Measurements from ENCODE around the gene C1RL.
A peak's percentile ranks its signal among the peaks of the same experiment; 100 is the strongest.

Gene C1RL, protein sequence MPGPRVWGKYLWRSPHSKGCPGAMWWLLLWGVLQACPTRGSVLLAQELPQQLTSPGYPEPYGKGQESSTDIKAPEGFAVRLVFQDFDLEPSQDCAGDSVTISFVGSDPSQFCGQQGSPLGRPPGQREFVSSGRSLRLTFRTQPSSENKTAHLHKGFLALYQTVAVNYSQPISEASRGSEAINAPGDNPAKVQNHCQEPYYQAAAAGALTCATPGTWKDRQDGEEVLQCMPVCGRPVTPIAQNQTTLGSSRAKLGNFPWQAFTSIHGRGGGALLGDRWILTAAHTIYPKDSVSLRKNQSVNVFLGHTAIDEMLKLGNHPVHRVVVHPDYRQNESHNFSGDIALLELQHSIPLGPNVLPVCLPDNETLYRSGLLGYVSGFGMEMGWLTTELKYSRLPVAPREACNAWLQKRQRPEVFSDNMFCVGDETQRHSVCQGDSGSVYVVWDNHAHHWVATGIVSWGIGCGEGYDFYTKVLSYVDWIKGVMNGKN

GRCh38 chr12:7108796-7109571 lies at the start of gene C1RL:
Gene C1RL, minus strand, starts transcription at chr12:7109214. Its CDS starts 34 bp downstream, at chr12:7109180.
- peak; percentile 65 to 80 (median 66) for DNase-seq (ENCODE audit: low read depth in 3 of 3)

GRCh38 chr12:7157391-7157790 lies 48.4 kb upstream of the C1RL start:
- no peak for DNase-seq (ENCODE audit: low read depth in 3 of 3)

DNA sequence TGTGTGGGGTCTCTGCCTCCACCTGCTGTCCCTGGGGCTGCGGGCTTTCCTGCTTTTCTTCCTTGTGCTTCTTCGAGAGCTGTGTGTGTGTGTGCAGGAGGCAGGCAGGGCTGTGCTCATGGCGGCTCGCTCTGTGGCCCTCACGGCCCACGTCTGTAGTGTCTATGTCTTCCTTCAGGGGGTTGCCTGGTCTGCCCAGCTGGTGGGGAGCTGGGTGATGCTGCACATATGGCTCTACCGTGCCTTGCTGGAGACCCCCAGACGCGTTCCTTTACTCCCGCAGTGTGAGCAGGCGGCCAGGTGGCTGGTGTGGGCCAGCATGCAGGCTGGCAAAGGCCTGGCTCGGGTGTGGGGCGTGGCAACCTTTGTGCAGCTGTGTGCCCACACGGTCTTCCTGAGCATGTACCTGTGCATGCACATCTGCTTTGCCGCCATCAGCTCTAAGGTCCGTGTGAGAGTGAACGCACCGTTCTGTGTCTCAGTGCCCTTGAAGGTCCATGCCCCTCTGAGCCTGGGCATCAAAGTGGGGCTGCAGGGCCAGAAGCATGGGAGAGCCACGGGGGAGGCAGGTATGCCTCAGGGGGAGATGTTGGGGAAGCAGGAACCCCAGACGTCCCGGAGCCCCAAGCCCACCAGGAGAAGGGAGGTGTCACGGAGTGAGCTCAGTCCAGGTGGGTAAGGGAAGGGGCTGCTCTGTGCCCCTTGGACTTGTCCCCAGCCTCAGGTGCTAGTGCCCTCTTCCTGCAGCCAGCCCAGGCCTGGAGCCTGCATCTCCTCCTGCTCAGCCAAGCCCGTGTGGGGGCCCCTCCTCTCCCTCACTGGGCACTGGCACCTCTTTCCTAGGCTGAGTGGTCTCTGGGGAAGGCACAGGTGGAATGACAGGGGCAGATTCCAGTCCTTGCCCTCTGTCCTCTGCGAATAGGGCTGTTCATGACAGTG lies 47.5 kb upstream of the C1RL start:
- DNase-seq (ENCODE audit: low read depth in 3 of 3) = no peak

DNA sequence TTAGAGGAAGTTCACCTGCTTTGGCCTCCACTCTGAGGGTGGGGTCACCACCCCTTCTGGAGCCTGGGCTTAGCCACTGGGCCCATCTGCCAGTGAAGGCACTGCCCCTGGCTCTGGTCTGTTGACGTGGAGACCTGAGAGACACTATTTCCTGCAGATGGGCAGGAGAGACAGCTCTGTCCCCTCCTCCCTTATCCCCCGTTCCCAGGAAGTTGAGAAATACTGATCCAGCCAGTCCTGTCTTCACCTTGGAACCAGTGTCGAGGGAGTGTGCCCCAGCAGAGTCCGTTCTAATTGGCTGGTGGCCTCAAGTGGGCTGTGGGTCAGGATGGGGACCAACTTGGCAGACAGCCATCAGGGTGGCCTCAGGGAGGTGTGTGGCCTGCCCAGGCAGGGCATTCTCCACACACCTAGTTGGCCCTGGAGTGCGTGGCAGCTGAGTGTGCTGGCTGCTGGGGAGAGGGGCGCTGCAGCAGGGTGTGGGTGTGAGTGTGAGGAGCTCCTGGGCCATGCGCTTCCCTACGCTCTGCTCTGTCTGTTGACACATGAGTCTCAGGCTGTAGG lies 46.5 kb upstream of the C1RL start:
- no peak for DNase-seq (ENCODE audit: low read depth in 3 of 3)

- DNase-seq (ENCODE audit: low read depth in 3 of 3) = no peak
Observed at GRCh38 chr12:7154901-7155470, 46.0 kb upstream of the C1RL start.

DNA sequence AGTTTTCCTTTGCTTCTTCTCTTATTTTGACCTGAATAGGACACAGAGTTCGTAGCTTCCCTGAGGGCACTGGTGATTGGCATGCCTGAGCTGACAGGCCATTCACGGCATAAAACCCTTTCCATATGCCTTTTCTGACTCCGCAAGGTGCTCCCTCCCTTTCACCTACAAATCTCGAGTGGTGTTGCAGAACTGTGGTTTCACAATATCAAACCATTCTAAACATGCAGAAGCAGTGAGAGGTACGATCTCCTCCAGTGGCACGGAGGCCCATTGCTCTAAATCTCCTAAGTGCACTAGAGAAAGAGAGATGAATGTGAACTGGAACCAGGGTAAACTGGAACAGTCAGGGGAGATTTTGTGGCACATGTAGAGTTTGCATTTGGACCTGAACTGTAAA lies 45.0 kb upstream of the C1RL start:
- no peak for DNase-seq (ENCODE audit: low read depth in 3 of 3)

- no peak for DNase-seq (ENCODE audit: low read depth in 3 of 3)
Observed at GRCh38 chr12:7152818-7153217, 43.8 kb upstream of the C1RL start.

DNA sequence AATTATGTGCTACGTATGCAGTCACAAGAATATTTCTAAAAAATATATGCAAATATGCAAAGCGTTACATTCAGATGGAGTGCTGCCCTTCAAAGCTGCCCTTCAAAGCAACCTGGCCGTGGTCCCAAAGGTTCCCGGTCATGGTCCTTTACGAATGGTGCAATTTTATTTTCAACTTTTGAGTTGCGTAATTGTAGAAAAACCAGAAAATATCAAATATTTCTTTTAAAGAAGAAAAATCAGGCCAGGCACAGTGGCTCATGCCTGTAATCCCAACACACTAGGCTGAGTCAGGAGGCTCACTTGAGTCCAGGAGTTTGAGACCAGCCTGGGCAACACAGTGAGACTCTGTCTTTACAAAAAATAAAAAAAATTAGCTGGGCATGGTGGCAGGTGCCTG lies 42.5 kb upstream of the C1RL start:
- no peak for DNase-seq (ENCODE audit: low read depth in 3 of 3)

GRCh38 chr12:7150841-7151240 lies 41.8 kb upstream of the C1RL start:
- no peak for DNase-seq (ENCODE audit: low read depth in 3 of 3)

DNA sequence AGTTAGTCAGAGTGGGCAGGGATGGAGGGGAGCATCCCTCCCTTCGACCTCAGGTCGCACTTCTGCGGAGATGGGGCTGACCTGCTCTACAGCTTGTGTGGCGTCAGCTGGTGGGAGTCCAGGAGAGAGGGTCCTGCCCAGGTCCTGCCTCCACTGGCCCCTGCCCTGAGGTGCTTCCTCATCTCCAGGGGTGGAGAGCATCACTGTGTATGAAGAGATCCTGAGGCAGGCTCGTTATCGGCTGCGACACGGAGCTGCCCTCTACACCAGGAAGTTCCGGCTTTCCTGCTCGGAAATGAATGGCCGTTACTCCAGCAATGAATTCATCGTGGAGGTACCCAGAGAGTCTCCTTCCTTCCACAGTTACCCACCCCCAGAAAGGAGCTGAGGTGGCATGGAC lies 41.3 kb upstream of the C1RL start:
- DNase-seq (ENCODE audit: low read depth in 3 of 3) = no peak

GRCh38 chr12:7146906-7147305 lies 37.9 kb upstream of the C1RL start:
- no peak for DNase-seq (ENCODE audit: low read depth in 3 of 3)

- no peak for DNase-seq (ENCODE audit: low read depth in 3 of 3)
Observed at GRCh38 chr12:7146228-7146627, 37.2 kb upstream of the C1RL start.

DNA sequence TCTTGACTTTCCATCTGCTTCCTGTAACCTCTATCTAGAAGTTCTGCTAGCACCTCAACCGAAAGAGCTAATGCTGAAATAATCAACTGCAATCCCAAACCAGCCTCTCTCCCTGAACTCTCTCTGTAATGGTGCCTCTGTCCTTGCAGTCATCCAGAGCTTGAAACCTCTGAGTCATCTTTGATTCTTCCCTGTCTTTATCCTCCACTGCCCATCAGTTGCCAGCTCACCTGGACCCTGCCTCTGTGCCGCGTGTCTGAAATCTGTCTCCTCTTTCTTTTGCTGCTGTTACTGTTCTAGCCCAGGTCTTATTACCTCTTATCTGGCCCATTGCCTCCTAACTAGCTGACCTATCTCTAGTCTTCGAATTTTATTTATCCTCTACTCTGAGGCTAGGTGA lies 36.7 kb upstream of the C1RL start:
- DNase-seq (ENCODE audit: low read depth in 3 of 3) = no peak

DNA sequence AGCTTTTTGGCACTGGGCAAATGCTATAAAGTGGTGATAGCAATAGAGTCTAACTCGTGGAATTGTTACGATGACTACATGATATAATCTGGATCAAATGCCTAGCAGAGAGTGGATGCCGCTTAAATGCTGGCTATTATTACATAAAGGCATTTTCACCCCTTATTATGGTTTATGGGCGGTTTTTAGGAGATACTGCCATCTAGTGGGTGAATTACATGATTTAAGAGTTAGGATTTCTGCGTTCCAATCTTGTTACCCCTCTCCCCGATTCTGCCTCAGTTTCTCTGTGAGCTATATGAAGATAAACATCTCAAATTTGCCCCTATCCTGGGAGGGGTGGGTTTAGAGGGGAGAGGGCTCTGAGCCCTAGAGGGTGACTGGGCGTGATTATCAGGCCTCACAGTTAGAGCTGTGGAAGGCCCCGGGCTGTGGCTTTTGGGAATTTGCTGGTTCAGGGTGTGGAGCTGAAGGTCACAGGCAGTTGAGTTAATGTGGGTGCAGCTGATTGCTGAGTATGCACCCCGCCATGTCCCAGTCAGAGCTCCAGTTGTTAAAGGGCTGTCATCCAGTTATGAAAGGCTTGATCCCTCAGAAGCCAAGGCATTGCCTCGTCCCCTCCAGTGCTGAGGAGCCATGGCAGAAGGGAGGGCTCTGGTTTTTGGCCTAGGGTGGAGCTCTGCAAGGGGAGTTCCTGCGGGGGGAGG lies 35.6 kb upstream of the C1RL start:
- DNase-seq (ENCODE audit: low read depth in 3 of 3) = no peak

DNA sequence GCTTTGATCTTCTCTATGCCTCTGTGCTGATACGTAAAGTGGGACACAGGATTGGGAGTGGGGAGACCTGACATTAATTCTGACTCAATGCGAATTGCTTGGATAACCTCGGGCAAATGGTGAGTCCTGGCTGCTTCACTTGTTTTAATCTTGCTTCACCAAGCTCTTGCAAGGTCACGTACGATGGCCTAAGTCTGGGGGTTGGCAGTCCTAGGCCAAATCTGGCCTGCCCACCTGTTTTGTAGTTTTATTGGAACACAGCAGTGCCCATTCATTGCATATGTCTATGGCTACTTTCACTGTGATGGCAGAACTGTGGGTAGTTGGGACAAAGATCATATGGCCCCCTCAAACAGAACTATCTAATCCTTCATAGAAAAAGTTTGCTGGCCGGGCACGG lies 34.5 kb upstream of the C1RL start:
- no peak for DNase-seq (ENCODE audit: low read depth in 3 of 3)

DNA sequence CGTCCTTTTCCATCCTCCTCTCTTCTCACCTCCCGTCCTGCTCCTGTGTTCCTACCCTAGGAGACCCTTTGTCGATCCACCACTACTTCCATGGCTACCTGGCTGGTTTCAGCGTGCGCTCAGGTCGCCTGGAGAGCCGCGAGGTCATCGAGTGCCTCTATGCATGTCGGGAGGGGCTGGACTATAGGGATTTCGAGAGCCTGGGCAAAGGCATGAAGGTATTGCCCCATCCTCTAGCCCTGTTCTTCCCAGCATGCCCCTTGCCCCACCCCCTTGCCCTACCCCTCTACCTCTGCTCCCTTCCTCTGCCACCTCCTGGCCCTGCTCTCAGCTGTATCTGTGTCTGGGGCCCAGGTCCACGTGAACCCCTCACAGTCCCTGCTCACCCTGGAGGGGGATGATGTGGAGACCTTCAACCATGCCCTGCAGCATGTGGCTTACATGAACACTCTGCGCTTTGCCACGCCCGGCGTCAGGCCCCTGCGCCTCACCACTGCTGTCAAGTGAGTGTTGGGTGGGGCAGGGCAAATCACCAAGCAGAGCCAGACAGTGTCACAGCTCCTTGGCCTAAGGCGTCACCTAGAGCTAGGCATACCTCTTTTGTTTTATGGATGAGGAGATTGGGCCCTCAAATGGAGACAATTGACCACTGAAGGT lies 33.9 kb upstream of the C1RL start:
- no peak for DNase-seq (ENCODE audit: low read depth in 3 of 3)

DNA sequence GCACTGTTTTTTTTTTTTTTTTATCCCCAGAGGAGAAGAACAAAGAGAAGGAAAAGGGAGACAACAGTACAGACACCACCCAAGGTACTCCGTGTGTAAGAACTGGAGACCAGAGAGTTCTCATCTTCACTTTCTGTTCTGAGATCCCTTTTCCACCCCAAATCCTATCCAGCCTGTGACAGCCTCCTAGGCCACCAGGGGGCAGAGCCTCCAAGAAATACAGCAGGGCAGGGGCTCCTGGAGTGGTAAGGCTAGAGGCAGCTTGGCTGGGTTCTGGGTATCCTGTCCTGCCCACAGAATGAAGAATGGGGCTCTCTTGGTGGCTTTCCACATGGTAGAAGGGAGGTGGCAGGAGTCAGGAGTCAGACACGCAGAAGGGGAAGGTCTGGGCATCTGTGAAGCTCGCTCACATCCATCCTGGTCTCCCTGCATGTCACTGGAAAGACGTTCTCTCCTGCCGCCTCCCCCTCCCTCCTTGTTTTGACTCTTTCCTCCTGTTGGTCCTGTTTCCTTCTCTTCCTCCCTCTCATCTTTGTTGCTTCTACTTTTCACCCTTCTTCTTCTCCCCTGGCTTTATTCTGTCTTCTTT lies 33.1 kb upstream of the C1RL start:
- peak; percentile 30 to 35 (median 34) for DNase-seq (ENCODE audit: low read depth in 3 of 3)

- no peak for DNase-seq (ENCODE audit: low read depth in 3 of 3)
Observed at GRCh38 chr12:7141351-7142005, 32.5 kb upstream of the C1RL start.

DNA sequence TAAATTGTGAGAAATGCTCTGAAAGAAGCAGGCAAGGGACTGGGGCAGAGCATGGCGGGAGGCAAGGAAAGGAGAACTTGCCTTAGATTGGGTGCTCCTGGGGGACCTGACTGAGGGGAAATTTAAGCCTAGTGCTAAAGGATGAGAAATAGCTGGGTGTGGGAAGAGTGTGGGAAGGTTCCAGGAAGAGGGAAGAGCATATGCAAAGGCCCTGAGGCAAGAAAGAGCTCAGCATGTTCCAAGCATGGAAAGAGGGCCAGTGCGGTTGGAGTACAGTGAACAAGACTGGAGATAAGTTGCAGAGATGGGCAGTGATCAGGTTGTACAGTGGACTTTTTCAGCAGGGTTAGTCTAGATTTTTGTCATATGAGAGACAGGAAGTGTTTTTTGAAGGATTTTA lies 30.2 kb upstream of the C1RL start:
- no peak for DNase-seq (ENCODE audit: low read depth in 3 of 3)
